Measurements from ENCODE around the gene SMCO1.

DNA sequence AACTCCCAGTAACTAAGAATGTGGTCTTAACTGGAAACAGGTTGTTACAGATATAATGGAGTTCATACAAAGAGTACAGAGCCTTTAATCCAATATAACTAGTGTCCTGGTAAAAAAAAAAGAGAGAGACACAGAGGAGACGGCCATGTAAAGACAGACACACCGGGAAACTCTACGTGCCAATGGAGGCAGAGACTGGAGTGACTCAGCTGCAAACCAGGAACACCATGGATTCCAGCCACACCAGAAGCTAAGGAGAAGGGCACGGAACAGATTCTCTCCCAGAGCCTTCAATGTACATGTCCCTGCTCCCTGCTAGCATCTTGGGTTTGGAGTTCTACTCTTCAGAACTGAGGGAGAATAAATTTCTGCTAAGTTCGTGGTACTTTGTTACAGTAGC lies 16.1 kb downstream of the SMCO1 start:
- TF ChIP-seq, protein P1, sequence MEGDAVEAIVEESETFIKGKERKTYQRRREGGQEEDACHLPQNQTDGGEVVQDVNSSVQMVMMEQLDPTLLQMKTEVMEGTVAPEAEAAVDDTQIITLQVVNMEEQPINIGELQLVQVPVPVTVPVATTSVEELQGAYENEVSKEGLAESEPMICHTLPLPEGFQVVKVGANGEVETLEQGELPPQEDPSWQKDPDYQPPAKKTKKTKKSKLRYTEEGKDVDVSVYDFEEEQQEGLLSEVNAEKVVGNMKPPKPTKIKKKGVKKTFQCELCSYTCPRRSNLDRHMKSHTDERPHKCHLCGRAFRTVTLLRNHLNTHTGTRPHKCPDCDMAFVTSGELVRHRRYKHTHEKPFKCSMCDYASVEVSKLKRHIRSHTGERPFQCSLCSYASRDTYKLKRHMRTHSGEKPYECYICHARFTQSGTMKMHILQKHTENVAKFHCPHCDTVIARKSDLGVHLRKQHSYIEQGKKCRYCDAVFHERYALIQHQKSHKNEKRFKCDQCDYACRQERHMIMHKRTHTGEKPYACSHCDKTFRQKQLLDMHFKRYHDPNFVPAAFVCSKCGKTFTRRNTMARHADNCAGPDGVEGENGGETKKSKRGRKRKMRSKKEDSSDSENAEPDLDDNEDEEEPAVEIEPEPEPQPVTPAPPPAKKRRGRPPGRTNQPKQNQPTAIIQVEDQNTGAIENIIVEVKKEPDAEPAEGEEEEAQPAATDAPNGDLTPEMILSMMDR (IDR thresholded peaks at IDR 0.05): no peak
- no peak for TF ChIP-seq POLR2AphosphoS5 (IDR thresholded peaks at IDR 0.05)
- no peak for TF ChIP-seq POLR2A (IDR thresholded peaks at IDR 0.05)

Data from stomach (tissue), 4 donors.